Smooth muscle cell (in vitro differentiated cells): ENCODE results near the gene FGF10. TPM values are rescaled to one million over a fixed set of nuclear protein-coding genes. Genes with fewer than 3 reads are reported as not detected.
A peak's percentile ranks its signal among the peaks of the same experiment; 100 is the strongest.

Experiments
- DNase-seq: peaks from one replicate; lab custom pipeline; 2025; ENCODE audit not compliant: unreplicated experiment; lab: John Stamatoyannopoulos, UW
- H2AFZ ChIP-seq: fragments of 200-600 bp; sonication (generic); 2 replicates; pipeline ENCODE4 v1.6.0; 2016; ENCODE audit warnings: antibody characterized with exemption, low read depth, mild to moderate bottlenecking
- H3F3A ChIP-seq: fragments of 200-600 bp; sonication (generic); 2 replicates; pipeline ENCODE4 v1.6.0; 2017; ENCODE audit warnings: antibody characterized with exemption, low read depth
- H3K27ac ChIP-seq: fragments of 200-600 bp; sonication (generic); 2 replicates; pipeline ENCODE4 v1.5.1; 2016; ENCODE audit warnings: low read depth, mild to moderate bottlenecking
- H3K27me3 ChIP-seq: fragments of 200-600 bp; sonication (generic); 2 replicates; pipeline ENCODE4 v1.6.1; 2016; ENCODE audit warnings: low read depth, mild to moderate bottlenecking
- H3K36me3 ChIP-seq: fragments of 200-600 bp; sonication (generic); 2 replicates; pipeline ENCODE4 v1.5.1; 2016; ENCODE audit warnings: low read depth
- H3K4me1 ChIP-seq: fragments of 200-600 bp; sonication (generic); 2 replicates; pipeline ENCODE4 v1.5.1; 2016; ENCODE audit warnings: low read depth
- H3K4me2 ChIP-seq: fragments of 200-600 bp; sonication (generic); 2 replicates; pipeline ENCODE4 v1.6.0; 2016; ENCODE audit warnings: mild to moderate bottlenecking
- H3K4me3 ChIP-seq: fragments of 200-600 bp; sonication (generic); 2 replicates; pipeline ENCODE4 v1.5.1; 2016; ENCODE audit warnings: mild to moderate bottlenecking
- H3K79me2 ChIP-seq: fragments of 200-600 bp; sonication (generic); 2 replicates; pipeline ENCODE4 v1.6.0; 2016; ENCODE audit warnings: low read depth, mild to moderate bottlenecking
- H3K9ac ChIP-seq: fragments of 200-600 bp; sonication (generic); 2 replicates; pipeline ENCODE4 v1.6.0; 2016; ENCODE audit warnings: low read depth
- H3K9me3 ChIP-seq: fragments of 200-600 bp; sonication (generic); replicated peaks from 2 replicates; pipeline ENCODE4 v1.5.1; 2016; ENCODE audit warnings: low read depth
- H4K20me1 ChIP-seq: fragments of 200-600 bp; sonication (generic); 2 replicates; pipeline ENCODE4 v1.6.0; 2016; ENCODE audit warnings: low read depth
- WGBS: methylation state at CpG from one replicate; pipeline ENCODE4 v1.1.7; 2016; ENCODE audit warnings: low lambda C conversion rate; 5-methylcytosine and 5-hydroxymethylcytosine counted together
- polyA plus RNA-seq: library from polyadenylated mRNA; unstranded; fragments of >200 nt; fragmentation: Nextera tagmentation; extraction: Ambion mirVana; gene quantifications from 2 replicates; pipeline ENCODE4 v1.2.1, GENCODE V29; 2016
- total RNA-seq: library from RNA; depleted of rRNA; stranded (reverse); fragments of >200 nt; gene quantifications from 2 replicates; pipeline ENCODE4 v1.2.3, GENCODE V29; 2014
- TF ChIP-seq, protein P1 (sequence below): fragments of 200-600 bp; sonication (generic); IDR thresholded peaks from 2 replicates; pipeline ENCODE4 v1.5.1; 2017; ENCODE audit warnings: borderline replicate concordance, mild to moderate bottlenecking, antibody characterized with exemption; ENCODE audit not compliant: insufficient read depth, poor library complexity, severe bottlenecking

FGF10 gene
- total and polyA plus RNA-seq, 2 experiments from 2014 or later, result 0.09 TPM; not detected in 1

GRCh38 chr5:44385291-44385900, 3.8 kb downstream of the FGF10 start:
- TF ChIP-seq, protein P1, sequence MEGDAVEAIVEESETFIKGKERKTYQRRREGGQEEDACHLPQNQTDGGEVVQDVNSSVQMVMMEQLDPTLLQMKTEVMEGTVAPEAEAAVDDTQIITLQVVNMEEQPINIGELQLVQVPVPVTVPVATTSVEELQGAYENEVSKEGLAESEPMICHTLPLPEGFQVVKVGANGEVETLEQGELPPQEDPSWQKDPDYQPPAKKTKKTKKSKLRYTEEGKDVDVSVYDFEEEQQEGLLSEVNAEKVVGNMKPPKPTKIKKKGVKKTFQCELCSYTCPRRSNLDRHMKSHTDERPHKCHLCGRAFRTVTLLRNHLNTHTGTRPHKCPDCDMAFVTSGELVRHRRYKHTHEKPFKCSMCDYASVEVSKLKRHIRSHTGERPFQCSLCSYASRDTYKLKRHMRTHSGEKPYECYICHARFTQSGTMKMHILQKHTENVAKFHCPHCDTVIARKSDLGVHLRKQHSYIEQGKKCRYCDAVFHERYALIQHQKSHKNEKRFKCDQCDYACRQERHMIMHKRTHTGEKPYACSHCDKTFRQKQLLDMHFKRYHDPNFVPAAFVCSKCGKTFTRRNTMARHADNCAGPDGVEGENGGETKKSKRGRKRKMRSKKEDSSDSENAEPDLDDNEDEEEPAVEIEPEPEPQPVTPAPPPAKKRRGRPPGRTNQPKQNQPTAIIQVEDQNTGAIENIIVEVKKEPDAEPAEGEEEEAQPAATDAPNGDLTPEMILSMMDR, result no peak
- H3K9ac ChIP-seq, result no peak overlapping the region
- peaks cover 62% of the 10 kb centered on the region for H3K27me3 ChIP-seq
- peaks cover 17% of the 10 kb centered on the region for H3K4me1 ChIP-seq
- H3F3A ChIP-seq, result no peaks in the 10 kb centered on the region
- no peaks in the 10 kb centered on the region for H3K36me3 ChIP-seq
- DNase-seq, result no peak
- WGBS, result 77% methylated on average over 4 of the region's 4 CpGs
- H3K4me3 ChIP-seq, result peak overlapping the region; percentile 16
- no peak overlapping the region for H3K4me2 ChIP-seq
- no peak overlapping the region for H3K27ac ChIP-seq
- no peaks in the 10 kb centered on the region for H3K79me2 ChIP-seq
- H4K20me1 ChIP-seq, result no peaks in the 10 kb centered on the region
- H2AFZ ChIP-seq, result no peak overlapping the region
- no peaks in the 10 kb centered on the region for H3K9me3 ChIP-seq

GRCh38 chr5:44384816-44385215, 4.4 kb downstream of the FGF10 start:
- H3K27me3 ChIP-seq, result peaks cover 56% of the 10 kb centered on the region
- H3K27ac ChIP-seq, result no peak overlapping the region
- no peak for DNase-seq
- WGBS, result 66% methylated on average over 1 of the region's 1 CpG
- no peaks in the 10 kb centered on the region for H3K79me2 ChIP-seq
- H2AFZ ChIP-seq, result no peak overlapping the region
- H3K9me3 ChIP-seq, result no peaks in the 10 kb centered on the region
- H3K36me3 ChIP-seq, result no peaks in the 10 kb centered on the region
- H4K20me1 ChIP-seq, result no peaks in the 10 kb centered on the region
- H3K4me1 ChIP-seq, result peaks cover 13% of the 10 kb centered on the region
- no peak overlapping the region for H3K4me2 ChIP-seq
- TF ChIP-seq, protein P1, result no peak
- H3K4me3 ChIP-seq, result no peak overlapping the region
- H3K9ac ChIP-seq, result no peak overlapping the region
- H3F3A ChIP-seq, result no peaks in the 10 kb centered on the region

- no peaks in the 10 kb centered on the region for H3F3A ChIP-seq
- H3K9me3 ChIP-seq, result no peaks in the 10 kb centered on the region
- no peaks in the 10 kb centered on the region for H3K36me3 ChIP-seq
- H3K9ac ChIP-seq, result no peak overlapping the region
- peaks cover 37% of the 10 kb centered on the region for H3K27me3 ChIP-seq
- no peak overlapping the region for H3K4me2 ChIP-seq
- no peak for DNase-seq
- no peak overlapping the region for H3K4me3 ChIP-seq
- H2AFZ ChIP-seq, result no peak overlapping the region
- H3K79me2 ChIP-seq, result no peaks in the 10 kb centered on the region
- no peak overlapping the region for H3K27ac ChIP-seq
- TF ChIP-seq, protein P1, result no peak
- no peaks in the 10 kb centered on the region for H4K20me1 ChIP-seq
- H3K4me1 ChIP-seq, result peaks cover 6% of the 10 kb centered on the region
These were observed 6.3 kb downstream of the FGF10 start for GRCh38 chr5:44382894-44383293.

DNA sequence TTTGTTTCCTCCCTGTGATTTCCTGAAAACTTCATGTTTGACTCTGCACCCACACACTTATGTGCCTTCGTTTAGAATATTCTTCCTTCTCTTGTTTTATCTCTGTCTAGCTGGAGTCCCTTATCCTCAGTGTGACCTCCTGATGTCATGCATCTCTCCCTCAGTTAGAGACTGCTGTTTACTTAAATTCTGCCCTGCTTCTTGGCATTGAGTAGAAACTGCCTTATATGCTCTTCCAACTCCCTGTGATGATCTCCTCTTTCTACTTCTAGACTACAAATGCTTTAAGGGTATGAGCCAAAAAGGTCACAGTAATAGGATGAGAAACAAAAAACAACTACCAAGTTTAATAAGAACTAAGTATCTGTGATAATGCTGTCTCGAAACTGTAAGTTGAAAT, 12.2 kb downstream of the FGF10 start:
- Histone ChIP-seq H3K4me2 (no peak overlapping the region), H4K20me1 (no peaks in the 10 kb centered on the region), H3K4me1 (no peaks in the 10 kb centered on the region), H2AFZ (no peak overlapping the region), H3K27ac (no peak overlapping the region), H3K36me3 (no peaks in the 10 kb centered on the region), H3K9ac (no peak overlapping the region), H3K4me3 (no peak overlapping the region), H3K79me2 (no peaks in the 10 kb centered on the region), H3K9me3 (no peaks in the 10 kb centered on the region), H3K27me3 (no peaks in the 10 kb centered on the region), H3F3A (no peaks in the 10 kb centered on the region)
- TF ChIP-seq, protein P1, result no peak
- 69% methylated on average over 2 of the region's 2 CpGs for WGBS
- DNase-seq, result no peak
